NOMO-1 treated with dmso at 0.1 percent for 144 hours (cell line): ENCODE data around the gene CMTM5.

Experiments
- DNase-seq: peaks from one replicate; lab custom pipeline; 2025; ENCODE audit not compliant: unreplicated experiment; lab: John Stamatoyannopoulos, UW

CMTM5 gene

GRCh38 chr14:23357261-23357660 lies 19.6 kb upstream of the CMTM5 start:
- DNase-seq = no peak

GRCh38 chr14:23358042-23358441 lies 18.8 kb upstream of the CMTM5 start:
- DNase-seq = no peak

- DNase-seq = no peak
Measured at GRCh38 chr14:23358553-23359166, 18.2 kb upstream of the CMTM5 start.

- no peak for DNase-seq
Measured at GRCh38 chr14:23359167-23359626, 17.6 kb upstream of the CMTM5 start.

- DNase-seq = no peak
Measured at GRCh38 chr14:23359722-23360447, 17.0 kb upstream of the CMTM5 start.

- DNase-seq = no peak
Measured at GRCh38 chr14:23360496-23360895, 16.4 kb upstream of the CMTM5 start.

- no peak for DNase-seq
Measured at GRCh38 chr14:23361320-23361719, 15.5 kb upstream of the CMTM5 start.

GRCh38 chr14:23361763-23362162 lies 15.1 kb upstream of the CMTM5 start:
- no peak for DNase-seq

GRCh38 chr14:23362200-23362599 lies 14.6 kb upstream of the CMTM5 start:
- no peak for DNase-seq

GRCh38 chr14:23364164-23365035 lies 12.4 kb upstream of the CMTM5 start:
- no peak for DNase-seq

- DNase-seq = no peak
Measured at GRCh38 chr14:23365036-23365731, 11.7 kb upstream of the CMTM5 start, which contains the start of gene EFS. EFS (minus strand) TSS chr14:23365172; CDS start chr14:23365025, 147 bp downstream.

- DNase-seq = no peak
Measured at GRCh38 chr14:23365732-23366425, 11.0 kb upstream of the CMTM5 start.

GRCh38 chr14:23366426-23366921 lies 10.4 kb upstream of the CMTM5 start:
- no peak for DNase-seq

- no peak for DNase-seq
Measured at GRCh38 chr14:23370221-23370620, 6.6 kb upstream of the CMTM5 start.

GRCh38 chr14:23371865-23372264 lies 5.0 kb upstream of the CMTM5 start:
- DNase-seq = no peak

GRCh38 chr14:23372509-23372908 lies 4.3 kb upstream of the CMTM5 start, which contains the start of gene IL25:
IL25 (plus strand) TSS chr14:23372809.
- DNase-seq = no peak

- DNase-seq = no peak
Measured at GRCh38 chr14:23373041-23373440, 3.8 kb upstream of the CMTM5 start.

GRCh38 chr14:23375527-23376251 lies 1.2 kb upstream of the CMTM5 start:
- DNase-seq = no peak

- DNase-seq = no peak
Measured at GRCh38 chr14:23377198-23377550, 328 bp downstream of the CMTM5 start.
